GM18508 (cell line): Measurements from ENCODE around the gene C2orf68.
"Not testable (repeated sequence)": the region's sequence is repeated elsewhere in the genome, so short reads cannot be mapped to it uniquely, and the experiment has no call there.

Experiments
- ATAC-seq: cut with Tn5 transposase; IDR thresholded peaks from one replicate; pipeline ENCODE4 v1.9.1; 2021; ENCODE audit warnings: moderate number of reproducible peaks; ENCODE audit not compliant: insufficient read depth, unreplicated experiment

C2orf68 gene

GRCh38 chr2:85611705-85612587 lies at the start of gene C2orf68:
Gene C2orf68, minus strand, starts transcription at chr2:85612066. Its CDS starts 82 bp downstream, at chr2:85611984.
- ATAC-seq, result peak; percentile 67

GRCh38 chr2:85661139-85661858 lies 49.4 kb upstream of the C2orf68 start:
- ATAC-seq, result no peak

- ATAC-seq, result no peak
Measured at GRCh38 chr2:85660725-85661124, 48.9 kb upstream of the C2orf68 start.

GRCh38 chr2:85660301-85660700 lies 48.4 kb upstream of the C2orf68 start:
- ATAC-seq, result not testable (repeated sequence)

- ATAC-seq, result no peak
Measured at GRCh38 chr2:85659324-85659981, 47.6 kb upstream of the C2orf68 start.

GRCh38 chr2:85657399-85657798 lies 45.5 kb upstream of the C2orf68 start:
- not testable (repeated sequence) for ATAC-seq

- ATAC-seq, result no peak
Measured at GRCh38 chr2:85656468-85656867, 44.6 kb upstream of the C2orf68 start.

- no peak for ATAC-seq
Measured at GRCh38 chr2:85655961-85656417, 44.1 kb upstream of the C2orf68 start.

GRCh38 chr2:85653996-85654395 lies 42.1 kb upstream of the C2orf68 start:
- no peak for ATAC-seq

GRCh38 chr2:85652056-85652455 lies 40.2 kb upstream of the C2orf68 start:
- ATAC-seq, result no peak

- ATAC-seq, result no peak
Measured at GRCh38 chr2:85651097-85651496, 39.2 kb upstream of the C2orf68 start.

- ATAC-seq, result no peak
Measured at GRCh38 chr2:85650456-85650855, 38.6 kb upstream of the C2orf68 start.

GRCh38 chr2:85649201-85650190 lies 37.6 kb upstream of the C2orf68 start:
- no peak for ATAC-seq

GRCh38 chr2:85648619-85649018 lies 36.8 kb upstream of the C2orf68 start:
- ATAC-seq, result no peak

- no peak for ATAC-seq
Measured at GRCh38 chr2:85647823-85648526, 36.1 kb upstream of the C2orf68 start.

- no peak for ATAC-seq
Measured at GRCh38 chr2:85646166-85646565, 34.3 kb upstream of the C2orf68 start.

- ATAC-seq, result no peak
Measured at GRCh38 chr2:85644909-85645308, 33.0 kb upstream of the C2orf68 start.

GRCh38 chr2:85642725-85643124 lies 30.9 kb upstream of the C2orf68 start:
- no peak for ATAC-seq

- ATAC-seq, result no peak
Measured at GRCh38 chr2:85635636-85636035, 23.8 kb upstream of the C2orf68 start.
